Right lobe of liver (tissue), 4 donors: ENCODE measurements around the gene PCSK7.

Experiments used
- CTCF ChIP-seq, 4 donors: fragments of 200-600 bp in 3 of 4; fragments of 450-650 bp in 1 of 4; IDR thresholded peaks; one replicate each; pipeline versions ENCODE4 v1.5.1 to v1.8.0; 2016 to 2022; ENCODE audit warnings: antibody characterized with exemption in 4 of 4, mild to moderate bottlenecking in 2 of 4
- POLR2A ChIP-seq: fragments of 450-650 bp; IDR thresholded peaks from one replicate; pipeline ENCODE4 v1.6.1; 2017; ENCODE audit warnings: antibody characterized with exemption, mild to moderate bottlenecking
- donor health status: DM: no; HTN: no; CAD: no.
- donor health status: DM: no; HTN: no; CAD: no.
- donor health status: DM: no; HTN: yes; CAD: no.

GRCh38 chr11:117171007-117171403 lies 60.9 kb downstream of the PCSK7 start:
- TF ChIP-seq CTCF (IDR thresholded peaks at IDR 0.05): no peak
- TF ChIP-seq POLR2A: no peak
